ENCODE results near the gene ERCC6L2. TPM values are rescaled to one million over a fixed set of nuclear protein-coding genes. Genes with fewer than 3 reads are reported as not detected.

ERCC6L2 gene
- total and polyA plus RNA-seq, 2 donors (not counting 1 experiment from before 2014, with no cell fraction given): 10.1 to 52.0 TPM

DNA sequence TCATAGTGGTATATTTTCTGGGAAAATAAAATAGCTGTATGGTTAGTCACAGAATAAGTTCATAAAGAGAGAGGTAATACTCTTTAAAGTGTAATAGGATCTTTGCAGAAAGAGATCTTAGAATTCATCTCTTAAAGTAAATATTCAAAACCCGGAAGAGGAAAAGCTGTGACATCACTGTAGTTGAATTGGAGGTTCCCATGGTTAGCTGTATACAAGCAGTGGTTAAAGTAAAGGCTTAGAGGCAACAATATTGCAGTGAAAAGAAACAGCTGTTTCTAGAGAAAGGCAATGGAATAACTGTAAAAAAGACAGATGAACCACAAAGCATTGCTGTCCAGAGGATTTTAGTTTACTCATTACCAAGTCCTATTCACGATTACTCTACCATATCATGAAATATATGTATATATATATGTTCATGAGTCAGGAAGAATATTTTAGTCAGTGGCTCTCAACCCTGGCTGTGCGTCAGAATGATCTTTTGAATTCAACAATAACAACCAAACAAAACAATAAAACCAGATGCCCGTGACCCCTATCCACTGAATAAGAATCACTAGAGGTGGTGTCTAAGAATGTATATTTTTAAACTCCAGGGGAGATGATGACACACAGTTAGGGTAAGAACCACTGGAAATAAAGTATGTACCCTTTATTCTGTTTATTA is 4.7 kb downstream of the ERCC6L2 start:
- ChIA-PET CTCF (no interaction called here), POLR2A (no interaction called here)
- H3K4me2 ChIP-seq (replicated peaks; ENCODE audit: low read depth, low read length, poor library complexity, severe bottlenecking): no peak overlapping the region
- no peaks in the 10 kb centered on the region for H4K20me1 ChIP-seq (ENCODE audit: control insufficient read depth, insufficient read depth, low read length, poor library complexity, severe bottlenecking)
- no peaks in the 10 kb centered on the region for H3K27me3 ChIP-seq (replicated peaks in 1 of 4; ENCODE audit: control extremely low read depth in 1 of 4, control insufficient read depth in 3 of 4, insufficient read depth in 4 of 4, low read length in 3 of 4)
- peaks cover 13% of the 10 kb centered on the region for H3K4me1 Mint-ChIP-seq
- peaks cover 0 to 4% of the 10 kb centered on the region in 2 donors for H3K4me1 ChIP-seq (ENCODE audit: control insufficient read depth in 2 of 2, insufficient read depth in 2 of 2, low read length in 2 of 2)
- peaks cover 0 to 23% of the 10 kb centered on the region in 2 experiments for H3K36me3 ChIP-seq (replicated peaks in 1 of 2; ENCODE audit: control extremely low read depth in 1 of 2, control insufficient read depth in 1 of 2, extremely low read depth in 1 of 2, insufficient read depth in 2 of 2, low read length in 1 of 2)
- TF ChIP-seq CTCF (IDR thresholded peaks at IDR 0.05) (no peak), EZH2 (IDR thresholded peaks at IDR 0.05; ENCODE audit: borderline replicate concordance, insufficient read depth, low read depth, low read length, poor library complexity, severe bottlenecking) (no peak)
- H3K9me3 ChIP-seq (ENCODE audit: control extremely low read depth in 1 of 3, control insufficient read depth in 2 of 3, insufficient read depth in 1 of 3, low read length in 2 of 3): no peaks in the 10 kb centered on the region
- 100% methylated on average over 1 of the region's 4 CpGs for WGBS (ENCODE audit: insufficient coverage)
- H3K27me3 Mint-ChIP-seq: no peaks in the 10 kb centered on the region
- H3K9ac ChIP-seq (ENCODE audit: low read length): no peak overlapping the region
- intact Hi-C loops (cut with micrococcal nuclease): no loop called here
- ATAC-seq (ENCODE audit: low read depth) (no peak), DNase-seq (no peak)
- no peak overlapping the region for H3K27ac ChIP-seq (ENCODE audit: low read length in 2 of 2)
- peaks cover 49% of the 10 kb centered on the region for H3K79me2 ChIP-seq (ENCODE audit: control insufficient read depth, insufficient read depth, low read length)
- no peak overlapping the region for H2AFZ ChIP-seq (ENCODE audit: insufficient read depth, low read depth, low read length, poor library complexity, severe bottlenecking)
- H3K9me3 Mint-ChIP-seq (ENCODE audit: insufficient read depth): no peaks in the 10 kb centered on the region
- no peak overlapping the region for H3K27ac Mint-ChIP-seq
- no peak overlapping the region for H3K4me3 ChIP-seq (ENCODE audit: control extremely low read depth in 1 of 5, extremely low read depth in 1 of 5, insufficient read depth in 1 of 5, low read depth in 2 of 5, low read length in 4 of 5)
- no peak overlapping the region for H3K4me3 Mint-ChIP-seq

GRCh38 chr9:95887926-95888497 is 12.5 kb downstream of the ERCC6L2 start:
- peaks cover 10% of the 10 kb centered on the region for H3K4me1 Mint-ChIP-seq
- Histone ChIP-seq H3K4me1 (ENCODE audit: control insufficient read depth in 2 of 2, insufficient read depth in 2 of 2, low read length in 2 of 2) (peaks cover 0 to 4% of the 10 kb centered on the region in 2 donors), H2AFZ (ENCODE audit: insufficient read depth, low read depth, low read length, poor library complexity, severe bottlenecking) (no peak overlapping the region), H3K4me2 (replicated peaks; ENCODE audit: low read depth, low read length, poor library complexity, severe bottlenecking) (no peak overlapping the region), H3K79me2 (ENCODE audit: control insufficient read depth, insufficient read depth, low read length) (peaks cover 47% of the 10 kb centered on the region), H3K36me3 (replicated peaks in 1 of 2; ENCODE audit: control extremely low read depth in 1 of 2, control insufficient read depth in 1 of 2, extremely low read depth in 1 of 2, insufficient read depth in 2 of 2, low read length in 1 of 2) (peaks cover 0 to 10% of the 10 kb centered on the region in 2 experiments), H3K9me3 (ENCODE audit: control extremely low read depth in 1 of 3, control insufficient read depth in 2 of 3, insufficient read depth in 1 of 3, low read length in 2 of 3) (peaks cover 0 to 6% (median 4%) of the 10 kb centered on the region in 3 donors), H3K4me3 (ENCODE audit: control extremely low read depth in 1 of 5, extremely low read depth in 1 of 5, insufficient read depth in 1 of 5, low read depth in 2 of 5, low read length in 4 of 5) (no peak overlapping the region), H3K27ac (ENCODE audit: low read length in 2 of 2) (peak overlapping the region in 1 of 2 donors; percentile 15), H4K20me1 (ENCODE audit: control insufficient read depth, insufficient read depth, low read length, poor library complexity, severe bottlenecking) (peaks cover 5% of the 10 kb centered on the region), H3K27me3 (replicated peaks in 1 of 4; ENCODE audit: control extremely low read depth in 1 of 4, control insufficient read depth in 3 of 4, insufficient read depth in 4 of 4, low read length in 3 of 4) (no peaks in the 10 kb centered on the region), H3K9ac (ENCODE audit: low read length) (no peak overlapping the region)
- no peak for DNase-seq
- no peaks in the 10 kb centered on the region for H3K27me3 Mint-ChIP-seq
- intact Hi-C loops (cut with micrococcal nuclease): no loop called here
- ChIA-PET POLR2A (no interaction called here), CTCF (no interaction called here)
- no peak overlapping the region for H3K27ac Mint-ChIP-seq
- no peak overlapping the region for H3K4me3 Mint-ChIP-seq
- no peak for TF ChIP-seq EZH2 (IDR thresholded peaks at IDR 0.05; ENCODE audit: borderline replicate concordance, insufficient read depth, low read depth, low read length, poor library complexity, severe bottlenecking)
- TF ChIP-seq CTCF (IDR thresholded peaks at IDR 0.05): no peak
- no CpG with 5 or more reads among the region's 1 CpG for WGBS (ENCODE audit: insufficient coverage)
- ATAC-seq (ENCODE audit: low read depth): no peak
- H3K9me3 Mint-ChIP-seq (ENCODE audit: insufficient read depth): peaks cover 2% of the 10 kb centered on the region

Data from B cell (primary cell).